ENCODE data around the gene B3GALT4.

- TF ChIP-seq CTCF (IDR thresholded peaks at IDR 0.05; ENCODE audit: low read length) (no peak), EZH2phosphoT487 (IDR thresholded peaks at IDR 0.05; ENCODE audit: low read length) (no peak), EZH2 (optimal IDR thresholded peaks at IDR 0.05; ENCODE audit: low read depth, low read length) (no peak)
Observed at GRCh38 chr6:33271117-33271467, 5.8 kb upstream of the B3GALT4 start.
